Stimulated activated CD4-positive, alpha-beta T cell treated with anti-CD3 and anti-CD28 coated beads, Interleukin-15, amount 100 ng/mL, for 24 hours (primary cell): ENCODE data around the gene ARHGEF16.

Experiments
- DNase-seq: peaks from one replicate; pipeline ENCODE4 v3.0.0-alpha.2; 2020

The ARHGEF16 gene

GRCh38 chr1:3504151-3504821, 49.8 kb downstream of the ARHGEF16 start:
- no peak for DNase-seq

- no peak for DNase-seq
Observed at GRCh38 chr1:3504822-3505153, 50.3 kb downstream of the ARHGEF16 start.

DNA sequence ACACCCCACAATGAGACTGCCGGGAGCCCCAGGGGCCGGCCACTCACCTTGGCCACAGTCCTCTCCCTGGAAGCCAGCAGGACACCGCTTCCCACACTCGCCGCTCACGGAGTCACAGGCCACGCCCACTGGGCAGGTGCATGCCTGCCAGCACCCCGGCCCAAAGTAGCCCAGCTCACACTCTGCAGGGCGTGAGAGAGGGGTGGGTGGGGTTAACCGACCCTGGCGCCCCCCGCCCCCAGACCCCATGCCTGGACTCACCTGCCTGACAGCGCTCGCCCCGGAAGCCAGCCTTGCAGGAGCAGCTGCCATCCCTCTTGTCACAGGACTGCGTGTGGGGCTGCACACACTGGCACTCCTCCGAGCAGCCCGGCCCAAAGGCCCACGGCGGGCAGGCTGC, 50.7 kb downstream of the ARHGEF16 start:
- DNase-seq, result no peak

DNA sequence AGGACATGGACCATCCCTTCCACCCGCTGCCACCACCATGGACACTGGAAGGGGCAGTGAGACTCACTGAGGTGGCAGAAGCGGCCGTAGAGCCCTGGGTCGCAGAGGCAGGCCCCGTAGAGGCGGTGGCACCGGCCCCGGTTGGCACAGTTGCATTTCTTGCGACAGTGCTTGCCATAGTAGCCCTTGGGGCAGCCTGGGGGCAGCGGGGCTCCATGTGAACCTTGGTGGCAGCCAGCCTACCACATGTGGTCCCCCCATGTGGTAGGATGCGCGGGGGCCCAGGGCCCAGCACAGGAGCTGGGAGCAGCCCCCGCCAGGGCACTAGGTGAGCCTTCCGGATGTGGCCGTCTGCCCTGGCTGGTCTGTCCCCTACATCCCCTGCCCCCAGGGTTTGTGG, 51.6 kb downstream of the ARHGEF16 start:
- no peak for DNase-seq

- no peak for DNase-seq
Observed at GRCh38 chr1:3506943-3507342, 52.5 kb downstream of the ARHGEF16 start.

- DNase-seq, result no peak
Observed at GRCh38 chr1:3507636-3508275, 53.3 kb downstream of the ARHGEF16 start.

- DNase-seq, result no peak
Observed at GRCh38 chr1:3508757-3509415, 54.4 kb downstream of the ARHGEF16 start.

DNA sequence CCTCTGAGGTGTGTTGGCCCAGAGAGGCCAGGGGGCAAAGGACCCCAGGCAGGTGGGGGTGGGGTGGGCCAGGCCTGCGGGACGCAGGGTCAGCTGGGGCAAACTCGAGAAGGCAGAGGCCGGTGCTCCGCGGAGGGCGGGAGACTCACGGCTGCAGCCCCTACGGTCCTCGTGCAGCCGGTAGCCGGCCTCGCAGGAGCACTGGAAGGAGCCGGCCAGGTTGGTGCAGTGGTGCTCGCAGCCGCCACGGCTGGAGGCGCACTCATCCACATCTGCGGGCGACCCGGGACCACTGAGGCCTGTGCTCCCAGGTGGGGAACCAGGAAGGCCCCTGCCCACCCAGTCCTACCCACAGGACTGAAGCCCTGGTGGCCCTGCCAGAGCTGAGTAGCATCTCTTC, 55.3 kb downstream of the ARHGEF16 start:
- no peak for DNase-seq

- no peak for DNase-seq
Observed at GRCh38 chr1:3510136-3510955, 55.9 kb downstream of the ARHGEF16 start.

- DNase-seq, result no peak
Observed at GRCh38 chr1:3510956-3511250, 56.4 kb downstream of the ARHGEF16 start.

GRCh38 chr1:3511306-3511705, 56.8 kb downstream of the ARHGEF16 start:
- no peak for DNase-seq

- no peak for DNase-seq
Observed at GRCh38 chr1:3511856-3512255, 57.4 kb downstream of the ARHGEF16 start.

DNA sequence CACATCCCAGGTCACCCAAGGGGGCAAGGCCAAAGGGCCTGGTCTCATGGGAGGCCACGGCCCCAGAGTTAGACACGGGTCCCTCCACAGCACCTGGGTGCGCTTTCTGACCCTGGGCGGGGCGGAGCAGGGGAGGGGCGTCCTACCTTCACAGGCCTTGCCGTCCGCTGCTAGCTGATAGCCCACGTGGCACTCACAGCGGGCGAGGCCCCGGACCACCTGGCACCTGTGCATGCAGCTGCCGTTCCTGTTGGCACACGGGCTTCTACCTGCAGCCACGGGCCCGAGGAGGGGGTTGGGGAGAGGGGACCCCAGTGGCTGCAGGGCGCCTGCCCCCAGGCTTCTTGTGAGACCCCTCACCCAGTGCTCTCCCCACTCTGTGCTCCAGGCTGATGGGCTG, 59.9 kb downstream of the ARHGEF16 start:
- DNase-seq, result no peak

DNA sequence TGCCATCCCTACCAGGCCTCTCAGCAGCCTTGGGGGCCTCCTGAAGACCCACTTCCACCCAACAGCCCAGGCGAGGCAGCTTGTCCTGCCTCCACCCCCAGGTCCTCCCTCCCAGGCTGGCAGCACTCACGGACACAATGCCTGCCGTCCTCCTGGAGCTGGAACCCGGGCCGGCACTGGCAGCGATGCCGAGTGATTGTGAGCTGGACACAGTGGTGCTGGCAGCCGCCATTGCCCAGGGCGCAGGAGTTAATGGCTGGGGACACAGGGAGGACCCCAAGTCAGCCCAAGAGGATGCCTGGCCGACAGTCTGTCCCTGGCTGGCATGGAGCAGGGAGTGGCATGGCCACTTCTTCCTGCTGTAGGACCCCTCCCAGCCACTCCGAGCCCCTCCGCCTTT, 60.8 kb downstream of the ARHGEF16 start:
- no peak for DNase-seq

- DNase-seq, result no peak
Observed at GRCh38 chr1:3515774-3516480, 61.5 kb downstream of the ARHGEF16 start.

- no peak for DNase-seq
Observed at GRCh38 chr1:3516481-3516869, 62.0 kb downstream of the ARHGEF16 start.

DNA sequence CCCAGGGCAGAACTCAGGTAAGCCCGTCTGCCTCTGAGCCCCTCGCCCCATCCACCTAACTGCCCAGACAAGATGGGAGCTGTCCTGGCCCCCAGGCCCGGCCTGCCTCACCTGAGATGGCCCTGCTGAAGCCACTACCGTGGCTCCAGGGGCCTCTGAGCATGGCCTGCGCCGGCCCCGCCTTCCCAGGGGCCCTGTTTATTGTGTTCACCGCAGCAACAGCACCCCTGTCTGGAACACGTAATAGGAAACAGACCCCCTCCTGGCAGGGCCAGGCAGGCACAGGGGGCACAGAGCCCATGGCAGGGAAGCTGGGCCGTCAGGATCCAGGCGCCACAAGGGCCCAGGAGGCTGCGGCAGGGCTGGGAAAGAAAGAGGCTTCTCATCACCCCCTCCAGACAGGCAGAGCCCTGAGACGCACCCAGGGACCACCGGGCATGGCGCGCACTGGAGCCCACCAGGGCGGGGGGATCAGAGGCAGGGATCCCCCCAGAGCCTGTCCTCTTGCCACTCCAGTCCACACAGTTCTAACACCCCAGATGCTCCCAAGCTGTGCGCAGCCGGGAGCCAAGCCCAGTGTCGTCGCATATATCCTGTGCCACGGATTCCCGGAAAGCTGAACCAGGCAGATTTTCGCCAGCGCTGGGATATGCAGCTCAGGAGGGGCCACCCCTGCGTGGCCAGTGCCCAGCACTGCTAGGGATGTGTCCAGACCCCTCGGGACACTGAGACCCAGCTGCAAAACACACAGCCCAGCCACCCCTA, 62.6 kb downstream of the ARHGEF16 start:
- no peak for DNase-seq

DNA sequence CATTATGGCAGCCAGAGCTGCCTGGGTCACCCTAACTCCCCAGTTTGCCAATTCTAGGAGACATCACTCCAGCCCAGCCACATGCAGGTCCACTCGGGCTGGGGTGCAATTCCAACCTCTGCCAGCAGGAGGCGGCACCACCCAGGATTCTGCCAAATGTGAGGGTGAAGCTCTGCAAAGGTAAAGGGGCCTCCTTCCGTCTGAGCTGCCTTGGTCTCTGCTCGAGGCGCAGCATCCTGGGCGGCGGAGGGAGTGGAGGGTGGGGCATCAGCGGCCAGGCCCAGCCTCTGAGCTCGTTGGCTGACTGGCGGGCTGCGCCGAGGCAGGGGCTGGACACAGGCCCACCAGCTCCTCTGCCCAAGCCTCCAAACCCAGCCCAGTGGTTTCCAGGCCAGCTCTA, 63.8 kb downstream of the ARHGEF16 start:
- DNase-seq, result peak; percentile 51

DNA sequence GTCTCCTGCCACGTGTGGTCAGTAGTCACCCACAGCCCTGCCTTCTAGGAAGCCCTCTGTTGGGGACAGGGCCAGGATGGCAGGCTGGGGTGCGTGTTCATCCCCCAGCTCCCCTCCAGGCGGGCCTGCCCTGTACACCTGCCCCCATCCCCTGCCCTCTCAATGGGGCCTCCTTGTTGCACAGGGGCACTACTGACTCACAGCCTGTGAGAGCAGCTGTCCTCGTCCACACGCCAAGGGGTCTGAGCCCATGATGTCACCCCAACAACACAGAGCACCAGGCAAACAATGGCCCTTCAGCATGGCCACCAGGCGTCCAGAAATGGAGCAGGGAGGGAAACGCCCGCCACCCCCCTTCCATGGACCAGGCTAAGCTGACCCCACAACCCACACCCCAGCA, 64.3 kb downstream of the ARHGEF16 start:
- DNase-seq, result no peak

DNA sequence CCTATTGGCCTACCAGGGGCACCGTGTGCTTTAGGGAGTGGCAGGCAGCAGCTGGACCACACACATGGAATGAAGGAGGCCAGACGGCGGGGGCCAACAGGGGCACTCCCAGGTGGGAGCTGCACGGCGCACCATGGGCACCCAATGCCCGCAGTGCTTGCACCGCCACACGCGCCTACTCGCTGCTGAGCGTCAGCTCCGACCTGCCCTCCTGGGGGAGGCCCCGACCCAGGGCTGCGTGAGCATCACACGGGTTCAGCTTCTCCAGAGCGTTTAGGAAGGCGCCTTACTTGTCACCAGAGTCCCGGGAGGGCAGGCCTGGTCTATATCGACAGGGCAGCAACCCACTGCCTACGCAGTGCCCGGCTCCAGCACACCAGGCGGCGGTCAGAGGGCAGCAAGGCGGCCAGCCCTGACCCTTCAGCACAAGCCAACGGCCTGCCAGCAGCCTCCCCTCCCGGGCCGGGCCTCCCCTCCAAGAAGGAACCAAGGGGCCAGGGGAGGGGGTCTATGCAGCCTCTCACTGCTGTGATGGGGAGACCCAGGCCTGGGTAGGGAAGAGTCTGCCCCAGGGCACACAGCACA, 64.9 kb downstream of the ARHGEF16 start:
- no peak for DNase-seq

- no peak for DNase-seq
Observed at GRCh38 chr1:3520419-3521378, 66.2 kb downstream of the ARHGEF16 start.
